ENCODE measurements around the gene NBEA. TPM values are rescaled to one million over a fixed set of nuclear protein-coding genes. Genes with fewer than 3 reads are reported as not detected.
A peak's percentile ranks its signal among the peaks of the same experiment; 100 is the strongest.

NBEA gene
- total and polyA plus RNA-seq, 8 donors, result 1.6 to 36.0 (median 7.7) TPM

GRCh38 chr13:34933349-34933748 is 8.7 kb upstream of the NBEA start:
- TF ChIP-seq POLR2A (IDR thresholded peaks at IDR 0.05) (no peak), POLR2AphosphoS5 (IDR thresholded peaks at IDR 0.05) (no peak), EP300 (IDR thresholded peaks at IDR 0.05) (no peak), CTCF (IDR thresholded peaks at IDR 0.05) (no peak)
- Histone ChIP-seq H3K4me1 (no peaks in the 10 kb centered on the region), H3K27me3 (no peaks in the 10 kb centered on the region), H3K36me3 (no peaks in the 10 kb centered on the region), H3K27ac (peak overlapping the region in 1 of 5 donors; percentile 1), H3K4me3 (no peak overlapping the region), H3K9me3 (no peaks in the 10 kb centered on the region)
- peak in 1 of 2 donors; percentile 74 for DNase-seq
- intact Hi-C loops (cut with DNase I; ENCODE audit: low total_unique reads), result no loop called here

GRCh38 chr13:34933786-34934185 is 8.3 kb upstream of the NBEA start:
- H3K36me3 ChIP-seq, result no peaks in the 10 kb centered on the region
- intact Hi-C loops (cut with DNase I; ENCODE audit: low total_unique reads), result no loop called here
- no peaks in the 10 kb centered on the region for H3K4me1 ChIP-seq
- TF ChIP-seq POLR2AphosphoS5 (IDR thresholded peaks at IDR 0.05) (no peak), CTCF (IDR thresholded peaks at IDR 0.05) (no peak)
- H3K9me3 ChIP-seq, result no peaks in the 10 kb centered on the region
- WGBS, 5 donors, result 30 to 58% (median 43%) methylated on average over 2 of the region's 2 CpGs
- peak overlapping the region in 1 of 5 donors; percentile 1 for H3K27ac ChIP-seq
- DNase-seq, result no peak
- no peak overlapping the region for H3K4me3 ChIP-seq
- no peaks in the 10 kb centered on the region for H3K27me3 ChIP-seq

GRCh38 chr13:34935841-34936240 is 6.2 kb upstream of the NBEA start:
- no peak overlapping the region for H3K27ac ChIP-seq
- no peaks in the 10 kb centered on the region for H3K36me3 ChIP-seq
- H3K4me3 ChIP-seq, result no peak overlapping the region
- WGBS, 5 donors, result 69 to 84% (median 80%) methylated on average over 5 of the region's 5 CpGs
- intact Hi-C loops (cut with DNase I; ENCODE audit: low total_unique reads), result no loop called here
- H3K27me3 ChIP-seq, result no peaks in the 10 kb centered on the region
- peaks cover 0 to 2% (median 0%) of the 10 kb centered on the region in 4 donors for H3K4me1 ChIP-seq
- no peaks in the 10 kb centered on the region for H3K9me3 ChIP-seq
- no peak for DNase-seq
- no peak for TF ChIP-seq POLR2A (IDR thresholded peaks at IDR 0.05)
- TF ChIP-seq CTCF (IDR thresholded peaks at IDR 0.05), result no peak
- TF ChIP-seq POLR2AphosphoS5 (IDR thresholded peaks at IDR 0.05), result no peak
- no peak for TF ChIP-seq EP300 (IDR thresholded peaks at IDR 0.05)

GRCh38 chr13:34939771-34940170 is 2.3 kb upstream of the NBEA start:
- Histone ChIP-seq H3K27ac (no peak overlapping the region), H3K4me1 (peaks cover 17 to 32% (median 28%) of the 10 kb centered on the region in 4 donors), H3K36me3 (no peaks in the 10 kb centered on the region), H3K27me3 (peaks cover 0 to 11% (median 0%) of the 10 kb centered on the region in 3 donors), H3K9me3 (no peaks in the 10 kb centered on the region), H3K4me3 (no peak overlapping the region)
- TF ChIP-seq CTCF (IDR thresholded peaks at IDR 0.05), result no peak
- no peak for TF ChIP-seq POLR2A (IDR thresholded peaks at IDR 0.05)
- TF ChIP-seq EP300 (IDR thresholded peaks at IDR 0.05), result no peak
- TF ChIP-seq POLR2AphosphoS5 (IDR thresholded peaks at IDR 0.05), result no peak
- 91 to 100% (median 96%) methylated on average over 1 of the region's 1 CpG for WGBS, 5 donors
- intact Hi-C loops (cut with DNase I; ENCODE audit: low total_unique reads), result no loop called here
- DNase-seq, result no peak

All from stomach (tissue), 9 donors.